H9 (cell line): ENCODE data around the gene UNC5B. TPM values are rescaled to one million over a fixed set of nuclear protein-coding genes. Genes with fewer than 3 reads are reported as not detected.
A peak's percentile ranks its signal among the peaks of the same experiment; 100 is the strongest.

Experiments used
- DNase-seq: peaks from one replicate; pipeline ENCODE4 v3.0.0-alpha.2; 2017
- H2AFZ ChIP-seq: one replicate; pipeline ENCODE4 v1.6.1; 2013; ENCODE audit warnings: mild to moderate bottlenecking, low read length, control low read depth, moderate library complexity
- H2AK5ac ChIP-seq: 2 replicates; pipeline ENCODE4 v1.6.1; 2013; ENCODE audit warnings: low read length, control low read depth, mixed read lengths; ENCODE audit not compliant: insufficient read length
- H2BK120ac ChIP-seq: one replicate; pipeline ENCODE4 v1.6.1; 2013; ENCODE audit warnings: low read depth, mild to moderate bottlenecking, low read length, control low read depth, inconsistent platforms; ENCODE audit not compliant: poor library complexity, severe bottlenecking
- H2BK12ac ChIP-seq: 2 replicates; pipeline ENCODE4 v1.6.1; 2013; ENCODE audit warnings: low read length, control low read depth, mixed read lengths, low read depth; ENCODE audit not compliant: insufficient read length
- H2BK15ac ChIP-seq: 2 replicates; pipeline ENCODE4 v1.6.1; 2013; ENCODE audit warnings: low read depth, low read length, control low read depth
- H2BK20ac ChIP-seq: one replicate; pipeline ENCODE4 v1.6.1; 2013; ENCODE audit warnings: low read depth, mild to moderate bottlenecking, low read length, control low read depth, inconsistent platforms; ENCODE audit not compliant: poor library complexity, severe bottlenecking
- H2BK5ac ChIP-seq: 2 replicates; pipeline ENCODE4 v1.6.1; 2013; ENCODE audit warnings: low read length, control low read depth, mixed read lengths; ENCODE audit not compliant: insufficient read length
- H3K14ac ChIP-seq: 2 replicates; pipeline ENCODE4 v1.6.1; 2013; ENCODE audit warnings: low read length, control low read depth; ENCODE audit not compliant: insufficient read depth
- H3K18ac ChIP-seq: 2 replicates; pipeline ENCODE4 v1.6.1; 2013; ENCODE audit warnings: low read depth, mild to moderate bottlenecking, mixed read lengths, low read length, control low read depth; ENCODE audit not compliant: insufficient read length
- H3K23ac ChIP-seq: 2 replicates; pipeline ENCODE4 v1.6.1; 2013; ENCODE audit warnings: low read length, control low read depth, mixed read lengths, low read depth; ENCODE audit not compliant: insufficient read length
- H3K23me2 ChIP-seq: 2 replicates; pipeline ENCODE4 v1.6.1; 2013; ENCODE audit warnings: low read depth, mild to moderate bottlenecking, mixed read lengths, low read length, control low read depth; ENCODE audit not compliant: insufficient read length, poor library complexity, severe bottlenecking
- H3K27ac ChIP-seq: 2 replicates; pipeline ENCODE4 v1.5.1; 2013; ENCODE audit warnings: low read length, control low read depth, mixed read lengths, low read depth; ENCODE audit not compliant: insufficient read length
- H3K27me3 ChIP-seq: 2 replicates; pipeline ENCODE4 v1.6.1; 2013; ENCODE audit warnings: low read length, control low read depth, inconsistent platforms; ENCODE audit not compliant: insufficient read depth
- H3K4ac ChIP-seq: 2 replicates; pipeline ENCODE4 v1.6.1; 2013; ENCODE audit warnings: low read depth, mild to moderate bottlenecking, control low read depth, inconsistent platforms, low read length, moderate library complexity
- H3K4me1 ChIP-seq: 2 replicates; pipeline ENCODE4 v1.6.1; 2013; ENCODE audit warnings: low read length, control low read depth, inconsistent platforms; ENCODE audit not compliant: insufficient read depth
- H3K4me2 ChIP-seq: 2 replicates; pipeline ENCODE4 v1.6.1; 2013; ENCODE audit warnings: low read length, control low read depth, mixed read lengths; ENCODE audit not compliant: insufficient read length, insufficient read depth
- H3K56ac ChIP-seq: 2 replicates; pipeline ENCODE4 v1.6.1; 2013; ENCODE audit warnings: low read depth, mild to moderate bottlenecking, mixed read lengths, low read length, control low read depth; ENCODE audit not compliant: insufficient read length
- H3K79me1 ChIP-seq: 2 replicates; pipeline ENCODE4 v1.6.1; 2013; ENCODE audit warnings: low read depth, mild to moderate bottlenecking, moderate library complexity, low read length, control low read depth, inconsistent platforms; ENCODE audit not compliant: insufficient read depth, poor library complexity, severe bottlenecking
- H3K79me2 ChIP-seq: 2 replicates; pipeline ENCODE4 v1.6.1; 2013; ENCODE audit warnings: low read length, control low read depth, inconsistent platforms; ENCODE audit not compliant: insufficient read depth
- H3K9ac ChIP-seq: 2 replicates; pipeline ENCODE4 v1.6.1; 2013; ENCODE audit warnings: low read length, control low read depth, mixed read lengths; ENCODE audit not compliant: insufficient read length; ENCODE audit errors: extremely low read depth
- H3K9me3 ChIP-seq: one replicate; pipeline ENCODE4 v1.6.1; 2013; ENCODE audit warnings: low read depth, low read length, inconsistent platforms; ENCODE audit not compliant: control insufficient read depth
- H3T11ph ChIP-seq: one replicate; pipeline ENCODE4 v1.6.1; 2013; ENCODE audit warnings: mild to moderate bottlenecking, low read length, control low read depth, inconsistent platforms
- H4K20me1 ChIP-seq: one replicate; pipeline ENCODE4 v1.6.1; 2013; ENCODE audit not compliant: control insufficient read depth, insufficient read length, insufficient read depth
- H4K5ac ChIP-seq: 2 replicates; pipeline ENCODE4 v1.6.1; 2013; ENCODE audit warnings: low read depth, mild to moderate bottlenecking, mixed read lengths, low read length, control low read depth; ENCODE audit not compliant: insufficient read length
- H4K8ac ChIP-seq: replicated peaks from 2 replicates; pipeline ENCODE4 v1.6.1; 2013; ENCODE audit warnings: low read length, control low read depth, mixed read lengths, low read depth; ENCODE audit not compliant: insufficient read length
- H4K91ac ChIP-seq: 2 replicates; pipeline ENCODE4 v1.6.1; 2013; ENCODE audit warnings: low read depth, mild to moderate bottlenecking, moderate library complexity, mixed read lengths, low read length, control low read depth; ENCODE audit not compliant: insufficient read length
- H3K27ac Mint-ChIP-seq, 3 experiments: 2 replicates in 2 of 3; 3 replicates in 1 of 3; pipeline ENCODE4 v1.8.0; 2020 to 2021; ENCODE audit warnings: mixed read lengths in 3 of 3, mild to moderate bottlenecking in 1 of 3, moderate library complexity in 1 of 3
- H3K27me3 Mint-ChIP-seq: 2 replicates; pipeline ENCODE4 v1.8.0; 2021; ENCODE audit warnings: low read depth, mild to moderate bottlenecking, moderate library complexity, mixed read lengths
- H3K36me3 Mint-ChIP-seq, 3 experiments: 2 replicates in 2 of 3; 3 replicates in 1 of 3; pipeline ENCODE4 v1.8.0; 2020 to 2021; ENCODE audit warnings: low read depth in 3 of 3, mixed read lengths in 3 of 3; ENCODE audit not compliant: insufficient read depth in 1 of 3
- H3K4me1 Mint-ChIP-seq, 2 experiments: 2 replicates each; pipeline ENCODE4 v1.8.0; 2020; ENCODE audit warnings: mixed read lengths in 2 of 2
- H3K4me3 Mint-ChIP-seq, 2 experiments: 2 replicates in 1 of 2; 3 replicates in 1 of 2; pipeline ENCODE4 v1.8.0; 2020 to 2021; ENCODE audit warnings: mild to moderate bottlenecking in 2 of 2, mixed read lengths in 2 of 2, moderate library complexity in 1 of 2
- H3K9me3 Mint-ChIP-seq, 2 experiments: 2 replicates in 1 of 2; 3 replicates in 1 of 2; pipeline ENCODE4 v1.8.0; 2020; ENCODE audit warnings: mild to moderate bottlenecking in 2 of 2, mixed read lengths in 2 of 2, moderate library complexity in 1 of 2
- WGBS: extraction: QIAGEN DNeasy Blood & Tissue Kit; methylation state at CpG from one replicate; pipeline ENCODE4 v1.1.7; 2013; ENCODE audit warnings: missing lambda C conversion rate, low lambda C conversion rate, mixed read lengths; ENCODE audit not compliant: insufficient read length; ENCODE audit errors: extremely low coverage; 5-methylcytosine and 5-hydroxymethylcytosine counted together
- total RNA-seq: library from RNA; stranded (reverse); gene quantifications from 2 replicates; pipeline ENCODE4 v1.2.1, GENCODE V29; 2021
- TF ChIP-seq, protein P1 (sequence below): fragments of 200-600 bp; sonication (generic); conservative IDR thresholded peaks from 3 replicates; pipeline ENCODE4 v1.8.0; 2021; ENCODE audit warnings: antibody characterized with exemption, mild to moderate bottlenecking

UNC5B gene
- total RNA-seq, 1 experiment from 2014 or later = 28.4 TPM

DNA sequence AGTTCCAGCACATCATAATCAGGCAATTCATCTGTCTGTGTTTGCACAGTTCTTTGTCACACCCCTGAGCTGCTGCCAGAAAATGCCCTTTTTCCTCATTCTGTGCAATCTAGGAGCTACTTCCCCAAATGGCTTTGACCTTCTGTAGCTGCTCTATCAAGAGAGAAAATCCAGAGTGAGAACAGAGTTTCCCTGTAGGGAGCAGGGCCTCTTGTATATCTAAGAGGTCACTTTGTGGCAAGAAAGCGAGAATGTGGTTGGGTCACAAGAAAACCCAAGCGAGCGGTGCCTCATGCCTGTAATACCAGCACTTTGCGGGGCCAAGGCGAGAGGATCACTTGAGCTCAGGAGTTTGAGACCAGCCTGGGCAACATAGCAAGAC is 131.0 kb downstream of the UNC5B start:
- DNase-seq = no peak
- Histone ChIP-seq H3K56ac (no peak overlapping the region), H3K9ac (no peak overlapping the region), H3K4me1 (peaks cover 15% of the 10 kb centered on the region), H4K20me1 (no peaks in the 10 kb centered on the region), H2BK120ac (no peak overlapping the region), H3K23ac (no peak overlapping the region), H2BK5ac (no peak overlapping the region), H3K4ac (no peak overlapping the region), H2BK20ac (no peak overlapping the region), H3K9me3 (no peaks in the 10 kb centered on the region), H3K23me2 (no peaks in the 10 kb centered on the region), H3K79me2 (no peaks in the 10 kb centered on the region), H2AFZ (no peak overlapping the region), H4K8ac (no peak overlapping the region), H4K5ac (no peak overlapping the region), H2BK12ac (no peak overlapping the region), H3K79me1 (no peaks in the 10 kb centered on the region), H2AK5ac (no peak overlapping the region), H4K91ac (no peak overlapping the region), H3T11ph (no peak overlapping the region), H3K27me3 (no peaks in the 10 kb centered on the region), H3K18ac (no peak overlapping the region), H3K4me2 (no peak overlapping the region), H2BK15ac (no peak overlapping the region), H3K27ac (no peak overlapping the region), H3K14ac (no peak overlapping the region)
- Mint-ChIP-seq H3K27ac (peak overlapping the region; percentile 39 to 99 (median 97); a peak in 5 of 7 replicates), H3K36me3 (peaks cover 5 to 12% (median 12%) of the 10 kb centered on the region in 3 experiments; a peak in 5 of 7 replicates), H3K9me3 (no peaks in the 10 kb centered on the region), H3K27me3 (peaks cover 2% of the 10 kb centered on the region; the same call in 1 of the 2 replicates), H3K4me3 (no peak overlapping the region), H3K4me1 (peaks cover 73 to 76% of the 10 kb centered on the region in 2 experiments)
- TF ChIP-seq, protein P1, sequence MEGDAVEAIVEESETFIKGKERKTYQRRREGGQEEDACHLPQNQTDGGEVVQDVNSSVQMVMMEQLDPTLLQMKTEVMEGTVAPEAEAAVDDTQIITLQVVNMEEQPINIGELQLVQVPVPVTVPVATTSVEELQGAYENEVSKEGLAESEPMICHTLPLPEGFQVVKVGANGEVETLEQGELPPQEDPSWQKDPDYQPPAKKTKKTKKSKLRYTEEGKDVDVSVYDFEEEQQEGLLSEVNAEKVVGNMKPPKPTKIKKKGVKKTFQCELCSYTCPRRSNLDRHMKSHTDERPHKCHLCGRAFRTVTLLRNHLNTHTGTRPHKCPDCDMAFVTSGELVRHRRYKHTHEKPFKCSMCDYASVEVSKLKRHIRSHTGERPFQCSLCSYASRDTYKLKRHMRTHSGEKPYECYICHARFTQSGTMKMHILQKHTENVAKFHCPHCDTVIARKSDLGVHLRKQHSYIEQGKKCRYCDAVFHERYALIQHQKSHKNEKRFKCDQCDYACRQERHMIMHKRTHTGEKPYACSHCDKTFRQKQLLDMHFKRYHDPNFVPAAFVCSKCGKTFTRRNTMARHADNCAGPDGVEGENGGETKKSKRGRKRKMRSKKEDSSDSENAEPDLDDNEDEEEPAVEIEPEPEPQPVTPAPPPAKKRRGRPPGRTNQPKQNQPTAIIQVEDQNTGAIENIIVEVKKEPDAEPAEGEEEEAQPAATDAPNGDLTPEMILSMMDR = no peak
- WGBS = no CpG with 5 or more reads among the region's 5 CpGs
